Measurements from ENCODE around the gene HBM. TPM values are rescaled to one million over a fixed set of nuclear protein-coding genes. Genes with fewer than 3 reads are reported as not detected.
"Not testable (repeated sequence)": the region's sequence is repeated elsewhere in the genome, so short reads cannot be mapped to it uniquely, and the experiment has no call there.

The HBM gene
- polyA plus RNA-seq, 2 of the 4 experiments (the other 2 are of a cell fraction) = not detected

DNA sequence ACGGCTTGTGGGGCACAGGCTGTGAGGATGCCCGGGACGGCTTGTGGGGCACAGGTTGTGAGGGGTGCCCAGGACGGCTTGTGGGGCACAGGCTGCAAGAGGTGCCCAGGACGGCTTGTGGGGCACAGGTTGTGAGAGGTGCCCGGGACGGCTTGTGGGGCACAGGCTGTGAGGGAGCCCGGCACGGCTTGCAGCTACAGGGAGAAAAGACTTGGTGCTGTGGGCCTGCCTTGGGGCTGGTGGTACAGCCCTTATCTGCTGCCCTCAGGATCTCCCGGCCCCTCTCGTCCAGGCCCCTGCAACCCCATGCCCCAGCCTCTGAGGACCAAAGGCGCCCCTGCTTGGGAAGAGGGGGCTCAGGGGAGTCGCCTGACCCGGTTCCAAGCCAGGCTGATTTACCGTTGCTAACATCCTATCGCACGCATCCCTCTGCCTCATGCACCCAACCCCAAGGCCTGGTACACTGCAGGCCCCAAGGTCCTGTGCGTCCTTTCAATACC is 5.0 kb upstream of the HBM start:
- 40% methylated on average over 11 of the region's 18 CpGs for WGBS (ENCODE audit: missing lambda C conversion rate)
- no peak for ATAC-seq
- Histone ChIP-seq H3K4me1 (peaks cover 8% of the 10 kb centered on the region), H3K4me2 (no peak overlapping the region), H3K27ac (no peak overlapping the region), H3K9me3 (no peaks in the 10 kb centered on the region), H3K4me3 (no peak overlapping the region)
- no peak for FAIRE-seq
- CTCF ChIA-PET = interaction anchor here (1.1 to 1.5 kb wide), 3 partner anchors 35 to 64 kb away, joined by 3 to 7 read pairs (median 3); no protein-coding TSS in a partner anchor
- TF ChIP-seq, protein P1, sequence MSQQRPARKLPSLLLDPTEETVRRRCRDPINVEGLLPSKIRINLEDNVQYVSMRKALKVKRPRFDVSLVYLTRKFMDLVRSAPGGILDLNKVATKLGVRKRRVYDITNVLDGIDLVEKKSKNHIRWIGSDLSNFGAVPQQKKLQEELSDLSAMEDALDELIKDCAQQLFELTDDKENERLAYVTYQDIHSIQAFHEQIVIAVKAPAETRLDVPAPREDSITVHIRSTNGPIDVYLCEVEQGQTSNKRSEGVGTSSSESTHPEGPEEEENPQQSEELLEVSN (IDR thresholded peaks at IDR 0.05; ENCODE audit: borderline replicate concordance, low read depth) = no peak
- TF ChIP-seq JUNB (IDR thresholded peaks at IDR 0.05) (no peak), EHF (CRISPR knock-in tag; IDR thresholded peaks at IDR 0.05) (no peak)
- POLR2A ChIA-PET = no interaction called here
- no peak for DNase-seq (ENCODE audit: low read depth in 1 of 2, low spot score in 1 of 2)

DNA sequence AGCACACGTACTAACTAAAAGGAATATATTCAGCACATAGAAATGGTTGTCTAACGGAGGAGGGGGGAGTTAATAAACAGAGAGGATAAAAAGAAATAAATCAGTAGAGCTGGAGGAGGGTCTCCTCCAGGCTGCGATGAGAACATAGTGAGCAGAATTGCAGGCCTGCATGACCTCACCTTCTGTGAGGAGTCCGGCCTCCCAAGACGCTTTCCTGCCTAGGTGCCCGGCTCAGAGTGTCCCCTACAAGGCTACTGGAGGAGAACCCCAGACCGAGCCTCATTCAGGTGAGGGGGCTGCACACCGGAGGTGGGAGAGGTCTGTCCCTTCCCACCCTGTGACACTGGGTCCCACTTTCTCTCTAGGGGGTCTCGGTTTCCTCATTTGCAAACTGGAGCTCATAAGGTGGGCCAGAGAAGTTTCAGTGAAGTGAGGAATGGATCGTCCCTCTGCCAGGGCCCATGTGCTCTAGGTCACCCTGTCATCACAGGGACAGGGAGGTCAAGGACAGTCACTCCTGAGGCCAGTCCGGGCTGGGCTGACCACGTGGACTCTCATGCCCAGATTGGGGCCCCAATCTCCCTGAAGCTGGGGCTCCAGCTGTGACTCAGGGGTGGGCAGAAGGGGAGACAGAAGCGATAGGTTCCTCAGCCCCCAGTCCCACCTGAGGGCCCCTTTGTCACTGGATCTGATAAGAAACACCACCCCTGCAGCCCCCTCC is 3.3 kb upstream of the HBM start:
- TF ChIP-seq SMC3 (IDR thresholded peaks at IDR 0.05) (no peak), CBX8 (IDR thresholded peaks at IDR 0.05) (no peak), HOXA7 (CRISPR knock-in tag; IDR thresholded peaks at IDR 0.05) (no peak), JUN (IDR thresholded peaks at IDR 0.05) (no peak), EHMT2 (IDR thresholded peaks at IDR 0.05; ENCODE audit: low read depth) (no peak), MYC (IDR thresholded peaks at IDR 0.05; ENCODE audit: borderline replicate concordance, low read length) (no peak), FOSL2 (IDR thresholded peaks at IDR 0.05) (no peak), FOSL2 (CRISPR knock-in tag; IDR thresholded peaks at IDR 0.05) (no peak), EP300 (IDR thresholded peaks at IDR 0.05) (no peak), TFCP2L1 (CRISPR knock-in tag; IDR thresholded peaks at IDR 0.05) (no peak), RFX5 (IDR thresholded peaks at IDR 0.05) (no peak), RNF2 (IDR thresholded peaks at IDR 0.05; ENCODE audit: borderline replicate concordance, low read depth) (no peak), NFE2L2 (conservative IDR thresholded peaks at IDR 0.05; ENCODE audit: low read length) (no peak), KDM5A (IDR thresholded peaks at IDR 0.05) (no peak), RARB (CRISPR knock-in tag; IDR thresholded peaks at IDR 0.05) (no peak), KDM1A (IDR thresholded peaks at IDR 0.05; ENCODE audit: low read depth) (no peak), GATA3 (IDR thresholded peaks at IDR 0.05; ENCODE audit: borderline replicate concordance) (no peak)
- TF ChIP-seq, protein P1 (IDR thresholded peaks at IDR 0.05; ENCODE audit: borderline replicate concordance, low read depth) = no peak
- Histone ChIP-seq H3K9me3 (no peaks in the 10 kb centered on the region), H3K27ac (no peak overlapping the region), H3K4me2 (no peak overlapping the region), H3K4me3 (no peak overlapping the region), H3K4me1 (peaks cover 13% of the 10 kb centered on the region)
- ChIA-PET POLR2A (no interaction called here), CTCF (interaction anchor here (0.6 to 1.2 kb wide), 3 partner anchors 18 to 65 kb away, joined by 3 to 4 read pairs (median 3); partner anchors contain the start of gene HBQ1)
- FAIRE-seq = no peak
- no peak for DNase-seq (ENCODE audit: low read depth in 1 of 2, low spot score in 1 of 2)
- 82% methylated on average over 13 of the region's 13 CpGs for WGBS (ENCODE audit: missing lambda C conversion rate)
- ATAC-seq = no peak

GRCh38 chr16:163139-163538 is 2.6 kb upstream of the HBM start:
- 100% methylated on average over 4 of the region's 10 CpGs for WGBS (ENCODE audit: missing lambda C conversion rate)

DNA sequence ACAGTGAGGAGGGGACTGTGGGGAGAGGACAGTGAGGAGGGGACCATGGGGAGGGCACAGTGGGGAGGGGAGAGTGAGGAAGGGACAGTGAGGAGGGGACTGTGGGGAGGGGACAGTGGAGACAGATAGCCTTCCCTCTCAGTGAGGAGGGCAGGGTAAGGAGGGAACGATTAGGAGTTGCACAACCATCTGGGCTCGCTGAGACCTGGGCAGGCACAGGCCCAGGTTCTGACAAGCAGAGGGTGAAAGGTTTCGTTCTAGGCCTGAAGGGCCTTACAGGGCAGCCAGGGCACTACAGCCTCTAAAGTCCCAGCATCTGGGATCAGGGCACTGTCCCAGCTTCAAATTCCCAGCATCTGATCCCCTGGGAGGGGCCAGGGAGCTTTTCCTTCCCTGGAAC is 2.1 kb upstream of the HBM start:
- H3K4me2 ChIP-seq; H3K27ac ChIP-seq; H3K9me3 ChIP-seq; H3K4me3 ChIP-seq; CTCF ChIA-PET; FAIRE-seq; POLR2A ChIA-PET; DNase-seq (ENCODE audit: low read depth in 1 of 2, low spot score in 1 of 2): not testable (repeated sequence)
- peaks cover 13% of the 10 kb centered on the region for H3K4me1 ChIP-seq
- WGBS (ENCODE audit: missing lambda C conversion rate) = 37% methylated on average over 3 of the region's 3 CpGs
- peak; percentile 15 to 34; a peak in 4 of 6 replicates for ATAC-seq

More at GRCh38 chr16:163139-163538, 2.6 kb upstream of the HBM start:
- H3K9me3 ChIP-seq; ATAC-seq; FAIRE-seq; H3K4me3 ChIP-seq; H3K27ac ChIP-seq; POLR2A ChIA-PET; H3K4me2 ChIP-seq; DNase-seq (ENCODE audit: low read depth in 1 of 2, low spot score in 1 of 2): not testable (repeated sequence)
- CTCF ChIA-PET = interaction anchor here (0.6 to 1.2 kb wide), 2 partner anchors 17 to 66 kb away, joined by 3 to 4 read pairs; partner anchors contain the start of gene HBQ1
- H3K4me1 ChIP-seq = peaks cover 13% of the 10 kb centered on the region

DNA sequence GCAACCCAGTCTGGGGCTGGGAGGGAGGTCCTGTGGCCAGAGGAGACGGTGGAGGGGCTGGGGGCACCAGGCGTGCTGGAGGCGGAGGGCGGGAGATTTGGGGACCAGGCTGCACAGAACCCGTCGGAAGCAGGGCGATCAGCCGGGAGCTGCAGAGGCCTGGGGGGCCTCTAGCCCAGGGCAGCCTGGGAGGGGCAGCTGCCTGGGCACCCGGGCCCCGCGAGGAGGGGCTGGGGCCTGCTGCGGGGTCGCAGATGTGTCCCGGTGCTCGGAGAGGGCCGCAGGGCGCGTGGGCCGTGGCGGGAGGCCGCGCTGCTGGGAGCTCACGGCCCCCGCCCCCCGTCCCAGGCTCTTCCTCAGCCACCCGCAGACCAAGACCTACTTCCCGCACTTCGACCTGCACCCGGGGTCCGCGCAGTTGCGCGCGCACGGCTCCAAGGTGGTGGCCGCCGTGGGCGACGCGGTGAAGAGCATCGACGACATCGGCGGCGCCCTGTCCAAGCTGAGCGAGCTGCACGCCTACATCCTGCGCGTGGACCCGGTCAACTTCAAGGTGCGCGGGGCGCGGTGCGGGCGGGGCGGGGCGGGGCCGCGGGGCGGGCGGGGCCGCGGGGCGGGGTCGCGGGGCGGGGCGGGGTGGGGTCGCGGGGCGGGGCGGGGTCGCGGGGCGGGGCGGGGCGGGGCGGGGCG is 1.5 kb upstream of the HBM start:
- POLR2A ChIA-PET; DNase-seq (ENCODE audit: low read depth in 1 of 2, low spot score in 1 of 2); FAIRE-seq; H3K27ac ChIP-seq; H3K9me3 ChIP-seq; H3K4me3 ChIP-seq; H3K4me2 ChIP-seq: not testable (repeated sequence)
- H3K4me1 ChIP-seq = peaks cover 13% of the 10 kb centered on the region
- CTCF ChIA-PET = interaction anchor here (1.0 to 7.7 kb wide), 2 partner anchors 17 to 47 kb away, joined by 3 to 88 read pairs; partner anchors contain the start of gene HBQ1
- WGBS (ENCODE audit: missing lambda C conversion rate) = no CpG with 5 or more reads among the region's 80 CpGs
- peak; percentile 16 to 43; a peak in 4 of 6 replicates for ATAC-seq

Measured in A549 (cell line).